NB4 (cell line): ENCODE results near the gene TMCO4.

Source experiments
- MYC ChIP-seq: IDR thresholded peaks from 2 replicates; pipeline ENCODE4 v1.6.1; 2011; ENCODE audit warnings: low read depth, low read length
- POLR2A ChIP-seq: IDR thresholded peaks from 2 replicates; pipeline ENCODE4 v1.6.1; 2011; ENCODE audit warnings: mild to moderate bottlenecking; ENCODE audit not compliant: insufficient read length; ENCODE audit errors: extremely low read depth
- TF ChIP-seq, protein P1 (sequence below): IDR thresholded peaks from one replicate; pipeline ENCODE4 v1.5.1; 2012; ENCODE audit warnings: low read depth, low read length

DNA sequence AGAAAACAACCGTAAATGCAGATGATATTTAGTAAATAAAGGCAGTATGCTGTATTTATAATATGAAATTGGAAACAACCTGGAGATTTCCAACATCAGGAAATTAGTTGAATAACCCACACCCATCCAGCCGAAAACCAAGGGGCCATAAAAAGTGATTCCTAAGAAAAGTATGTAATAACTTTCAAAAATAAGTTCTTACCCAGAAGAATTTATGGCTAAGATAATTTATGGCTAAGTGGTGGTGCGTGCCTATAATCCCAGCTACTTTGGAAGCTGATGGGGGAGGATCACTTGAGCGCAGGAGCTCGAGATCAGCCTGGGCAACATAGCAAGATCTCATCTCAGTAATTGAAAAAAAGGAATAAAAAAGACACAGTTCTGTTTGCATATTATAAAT, 43.2 kb downstream of the TMCO4 start:
- TF ChIP-seq, protein P1, sequence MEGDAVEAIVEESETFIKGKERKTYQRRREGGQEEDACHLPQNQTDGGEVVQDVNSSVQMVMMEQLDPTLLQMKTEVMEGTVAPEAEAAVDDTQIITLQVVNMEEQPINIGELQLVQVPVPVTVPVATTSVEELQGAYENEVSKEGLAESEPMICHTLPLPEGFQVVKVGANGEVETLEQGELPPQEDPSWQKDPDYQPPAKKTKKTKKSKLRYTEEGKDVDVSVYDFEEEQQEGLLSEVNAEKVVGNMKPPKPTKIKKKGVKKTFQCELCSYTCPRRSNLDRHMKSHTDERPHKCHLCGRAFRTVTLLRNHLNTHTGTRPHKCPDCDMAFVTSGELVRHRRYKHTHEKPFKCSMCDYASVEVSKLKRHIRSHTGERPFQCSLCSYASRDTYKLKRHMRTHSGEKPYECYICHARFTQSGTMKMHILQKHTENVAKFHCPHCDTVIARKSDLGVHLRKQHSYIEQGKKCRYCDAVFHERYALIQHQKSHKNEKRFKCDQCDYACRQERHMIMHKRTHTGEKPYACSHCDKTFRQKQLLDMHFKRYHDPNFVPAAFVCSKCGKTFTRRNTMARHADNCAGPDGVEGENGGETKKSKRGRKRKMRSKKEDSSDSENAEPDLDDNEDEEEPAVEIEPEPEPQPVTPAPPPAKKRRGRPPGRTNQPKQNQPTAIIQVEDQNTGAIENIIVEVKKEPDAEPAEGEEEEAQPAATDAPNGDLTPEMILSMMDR, result no peak
- no peak for TF ChIP-seq POLR2A
- TF ChIP-seq MYC, result no peak
